ENCODE data around the gene ZNF778.

DNA sequence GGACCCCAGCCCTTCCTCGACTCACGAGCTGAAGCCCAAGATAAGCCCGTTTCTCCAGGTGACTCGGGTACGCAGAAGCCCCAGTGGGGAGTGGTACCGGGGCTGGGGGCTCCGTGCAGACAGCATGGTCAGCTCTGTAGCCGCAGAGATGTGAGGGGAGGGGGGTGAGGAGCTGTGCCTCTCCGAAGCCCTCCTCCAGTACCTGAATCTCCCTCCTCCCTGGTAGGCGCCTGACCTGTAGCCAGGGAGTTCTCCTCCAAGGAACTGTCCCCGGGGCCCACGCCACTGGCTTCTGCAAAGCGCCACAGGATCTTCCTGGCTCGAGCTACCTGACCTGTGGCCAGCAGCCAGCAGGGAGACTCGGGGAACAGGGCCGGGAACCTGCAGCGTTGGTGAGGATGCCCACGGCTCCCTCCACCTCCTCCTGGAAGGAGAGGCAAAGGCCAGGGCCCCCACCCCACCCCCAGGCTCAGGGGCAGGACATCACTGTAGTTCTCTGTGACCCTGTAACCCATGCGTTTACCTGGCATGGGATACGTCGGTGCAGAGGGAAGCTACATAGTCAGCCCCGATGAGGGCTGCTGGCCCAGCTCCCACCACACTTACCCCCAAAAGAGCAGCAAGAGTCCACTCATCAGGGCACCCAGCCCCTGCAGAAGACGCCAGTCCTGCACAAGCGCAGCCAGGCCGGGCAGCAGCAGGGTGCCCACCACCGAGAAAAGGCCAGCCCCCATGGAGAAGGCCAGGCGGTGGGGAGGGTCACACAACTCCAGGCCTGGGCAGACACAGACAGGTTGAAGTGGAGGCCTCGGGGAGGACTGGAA is 18.9 kb upstream of the ZNF778 start:
- TF ChIP-seq, protein P1, sequence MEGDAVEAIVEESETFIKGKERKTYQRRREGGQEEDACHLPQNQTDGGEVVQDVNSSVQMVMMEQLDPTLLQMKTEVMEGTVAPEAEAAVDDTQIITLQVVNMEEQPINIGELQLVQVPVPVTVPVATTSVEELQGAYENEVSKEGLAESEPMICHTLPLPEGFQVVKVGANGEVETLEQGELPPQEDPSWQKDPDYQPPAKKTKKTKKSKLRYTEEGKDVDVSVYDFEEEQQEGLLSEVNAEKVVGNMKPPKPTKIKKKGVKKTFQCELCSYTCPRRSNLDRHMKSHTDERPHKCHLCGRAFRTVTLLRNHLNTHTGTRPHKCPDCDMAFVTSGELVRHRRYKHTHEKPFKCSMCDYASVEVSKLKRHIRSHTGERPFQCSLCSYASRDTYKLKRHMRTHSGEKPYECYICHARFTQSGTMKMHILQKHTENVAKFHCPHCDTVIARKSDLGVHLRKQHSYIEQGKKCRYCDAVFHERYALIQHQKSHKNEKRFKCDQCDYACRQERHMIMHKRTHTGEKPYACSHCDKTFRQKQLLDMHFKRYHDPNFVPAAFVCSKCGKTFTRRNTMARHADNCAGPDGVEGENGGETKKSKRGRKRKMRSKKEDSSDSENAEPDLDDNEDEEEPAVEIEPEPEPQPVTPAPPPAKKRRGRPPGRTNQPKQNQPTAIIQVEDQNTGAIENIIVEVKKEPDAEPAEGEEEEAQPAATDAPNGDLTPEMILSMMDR (CRISPR knock-in tag; IDR thresholded peaks at IDR 0.05), result no peak
- TF ChIP-seq GABPB1 (CRISPR knock-in tag; IDR thresholded peaks at IDR 0.05) (no peak), ZNF558 (CRISPR knock-in tag; IDR thresholded peaks at IDR 0.05; ENCODE audit: borderline replicate concordance) (no peak)

Measured in HepG2 (cell line).